ENCODE data around the gene DLG5. TPM values are rescaled to one million over a fixed set of nuclear protein-coding genes. Genes with fewer than 3 reads are reported as not detected.

Gene DLG5
- total RNA-seq, 1 donor from 2014 or later, result 35.5 TPM

GRCh38 chr10:77853256-77853655 lies 73.3 kb downstream of the DLG5 start:
- Mint-ChIP-seq H3K36me3 (ENCODE audit: unreplicated experiment) (no peaks in the 10 kb centered on the region), H3K4me3 (ENCODE audit: unreplicated experiment) (no peak overlapping the region), H3K27ac (ENCODE audit: unreplicated experiment) (no peak overlapping the region), H3K27me3 (ENCODE audit: unreplicated experiment) (peaks cover 2% of the 10 kb centered on the region), H3K9me3 (ENCODE audit: unreplicated experiment) (no peaks in the 10 kb centered on the region), H3K4me1 (ENCODE audit: low read depth, unreplicated experiment) (no peaks in the 10 kb centered on the region)
- no peak for TF ChIP-seq CTCF (IDR thresholded peaks at IDR 0.05; ENCODE audit: partially characterized antibody, unreplicated experiment)
- DNase-seq, result no peak

- no peak for DNase-seq
- no peaks in the 10 kb centered on the region for H3K36me3 Mint-ChIP-seq (ENCODE audit: unreplicated experiment)
- no peaks in the 10 kb centered on the region for H3K27me3 Mint-ChIP-seq (ENCODE audit: unreplicated experiment)
- no peak overlapping the region for H3K4me3 Mint-ChIP-seq (ENCODE audit: unreplicated experiment)
- no peaks in the 10 kb centered on the region for H3K9me3 Mint-ChIP-seq (ENCODE audit: unreplicated experiment)
- H3K27ac Mint-ChIP-seq (ENCODE audit: unreplicated experiment), result no peak overlapping the region
- H3K4me1 Mint-ChIP-seq (ENCODE audit: low read depth, unreplicated experiment), result no peaks in the 10 kb centered on the region
- TF ChIP-seq CTCF (IDR thresholded peaks at IDR 0.05; ENCODE audit: partially characterized antibody, unreplicated experiment), result no peak
These were observed 75.8 kb downstream of the DLG5 start for GRCh38 chr10:77850620-77851231.

- Mint-ChIP-seq H3K9me3 (ENCODE audit: unreplicated experiment) (no peaks in the 10 kb centered on the region), H3K4me3 (ENCODE audit: unreplicated experiment) (no peak overlapping the region), H3K4me1 (ENCODE audit: low read depth, unreplicated experiment) (no peaks in the 10 kb centered on the region), H3K27ac (ENCODE audit: unreplicated experiment) (no peak overlapping the region), H3K27me3 (ENCODE audit: unreplicated experiment) (no peaks in the 10 kb centered on the region), H3K36me3 (ENCODE audit: unreplicated experiment) (no peaks in the 10 kb centered on the region)
- no peak for DNase-seq
- TF ChIP-seq CTCF (IDR thresholded peaks at IDR 0.05; ENCODE audit: partially characterized antibody, unreplicated experiment), result no peak
These were observed 77.4 kb downstream of the DLG5 start for GRCh38 chr10:77849039-77849664.

- Mint-ChIP-seq H3K36me3 (ENCODE audit: unreplicated experiment) (no peaks in the 10 kb centered on the region), H3K9me3 (ENCODE audit: unreplicated experiment) (peaks cover 2% of the 10 kb centered on the region), H3K27me3 (ENCODE audit: unreplicated experiment) (peaks cover 1% of the 10 kb centered on the region), H3K4me3 (ENCODE audit: unreplicated experiment) (no peak overlapping the region), H3K4me1 (ENCODE audit: low read depth, unreplicated experiment) (no peaks in the 10 kb centered on the region), H3K27ac (ENCODE audit: unreplicated experiment) (no peak overlapping the region)
- peak; percentile 96 for TF ChIP-seq CTCF (IDR thresholded peaks at IDR 0.05; ENCODE audit: partially characterized antibody, unreplicated experiment)
- peak; percentile 90 for DNase-seq
These were observed 79.7 kb downstream of the DLG5 start for GRCh38 chr10:77846718-77847311.

GRCh38 chr10:77845451-77845850 lies 81.1 kb downstream of the DLG5 start:
- no peak overlapping the region for H3K27ac Mint-ChIP-seq (ENCODE audit: unreplicated experiment)
- H3K9me3 Mint-ChIP-seq (ENCODE audit: unreplicated experiment), result peaks cover 2% of the 10 kb centered on the region
- TF ChIP-seq CTCF (IDR thresholded peaks at IDR 0.05; ENCODE audit: partially characterized antibody, unreplicated experiment), result no peak
- H3K4me1 Mint-ChIP-seq (ENCODE audit: low read depth, unreplicated experiment), result no peaks in the 10 kb centered on the region
- peaks cover 1% of the 10 kb centered on the region for H3K27me3 Mint-ChIP-seq (ENCODE audit: unreplicated experiment)
- DNase-seq, result no peak
- H3K36me3 Mint-ChIP-seq (ENCODE audit: unreplicated experiment), result no peaks in the 10 kb centered on the region
- no peak overlapping the region for H3K4me3 Mint-ChIP-seq (ENCODE audit: unreplicated experiment)
